Measurements from ENCODE around the gene BAHCC1.

The BAHCC1 gene

GRCh38 chr17:81510785-81511553 lies 115.7 kb downstream of the BAHCC1 start:
- Histone ChIP-seq H3K9me3 (ENCODE audit: control insufficient read depth, insufficient read depth, low read length) (no peaks in the 10 kb centered on the region), H3K4me2 (ENCODE audit: low read length) (peak overlapping the region; percentile 91), H3K36me3 (ENCODE audit: control insufficient read depth, low read length) (peaks cover 47% of the 10 kb centered on the region), H3K27me3 (ENCODE audit: control insufficient read depth, low read length) (no peaks in the 10 kb centered on the region), H3K4me1 (ENCODE audit: control insufficient read depth, low read length) (peaks cover 45% of the 10 kb centered on the region), H3K79me2 (ENCODE audit: control insufficient read depth, low read length) (peaks cover 50% of the 10 kb centered on the region), H3K4me3 (ENCODE audit: low read length) (peak overlapping the region; percentile 93), H3F3A (ENCODE audit: control insufficient read depth, insufficient read depth) (peaks cover 72% of the 10 kb centered on the region), H4K20me1 (ENCODE audit: control insufficient read depth, insufficient read depth, low read depth, low read length) (peaks cover 31% of the 10 kb centered on the region), H3K9me2 (replicated peaks; ENCODE audit: control insufficient read depth, low read length) (no peaks in the 10 kb centered on the region), H3K27ac (ENCODE audit: low read depth, low read length) (peak overlapping the region; percentile 85)
- TF ChIP-seq, protein P1, sequence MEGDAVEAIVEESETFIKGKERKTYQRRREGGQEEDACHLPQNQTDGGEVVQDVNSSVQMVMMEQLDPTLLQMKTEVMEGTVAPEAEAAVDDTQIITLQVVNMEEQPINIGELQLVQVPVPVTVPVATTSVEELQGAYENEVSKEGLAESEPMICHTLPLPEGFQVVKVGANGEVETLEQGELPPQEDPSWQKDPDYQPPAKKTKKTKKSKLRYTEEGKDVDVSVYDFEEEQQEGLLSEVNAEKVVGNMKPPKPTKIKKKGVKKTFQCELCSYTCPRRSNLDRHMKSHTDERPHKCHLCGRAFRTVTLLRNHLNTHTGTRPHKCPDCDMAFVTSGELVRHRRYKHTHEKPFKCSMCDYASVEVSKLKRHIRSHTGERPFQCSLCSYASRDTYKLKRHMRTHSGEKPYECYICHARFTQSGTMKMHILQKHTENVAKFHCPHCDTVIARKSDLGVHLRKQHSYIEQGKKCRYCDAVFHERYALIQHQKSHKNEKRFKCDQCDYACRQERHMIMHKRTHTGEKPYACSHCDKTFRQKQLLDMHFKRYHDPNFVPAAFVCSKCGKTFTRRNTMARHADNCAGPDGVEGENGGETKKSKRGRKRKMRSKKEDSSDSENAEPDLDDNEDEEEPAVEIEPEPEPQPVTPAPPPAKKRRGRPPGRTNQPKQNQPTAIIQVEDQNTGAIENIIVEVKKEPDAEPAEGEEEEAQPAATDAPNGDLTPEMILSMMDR (IDR thresholded peaks at IDR 0.05; ENCODE audit: low read depth, low read length, poor library complexity, severe bottlenecking) = peak; percentile 12
- TF ChIP-seq EZH2phosphoT487 (IDR thresholded peaks at IDR 0.05; ENCODE audit: borderline replicate concordance, low read length) = no peak

GRCh38 chr17:81511554-81511803 lies 116.2 kb downstream of the BAHCC1 start:
- H3K4me2 ChIP-seq (ENCODE audit: low read length) = peak overlapping the region; percentile 91
- peaks cover 75% of the 10 kb centered on the region for H3F3A ChIP-seq (ENCODE audit: control insufficient read depth, insufficient read depth)
- H3K36me3 ChIP-seq (ENCODE audit: control insufficient read depth, low read length) = peaks cover 48% of the 10 kb centered on the region
- peak overlapping the region; percentile 93 for H3K4me3 ChIP-seq (ENCODE audit: low read length)
- peaks cover 55% of the 10 kb centered on the region for H3K79me2 ChIP-seq (ENCODE audit: control insufficient read depth, low read length)
- TF ChIP-seq, protein P1 (IDR thresholded peaks at IDR 0.05; ENCODE audit: low read depth, low read length, poor library complexity, severe bottlenecking) = no peak
- TF ChIP-seq EZH2phosphoT487 (IDR thresholded peaks at IDR 0.05; ENCODE audit: borderline replicate concordance, low read length) = no peak
- no peaks in the 10 kb centered on the region for H3K9me2 ChIP-seq (replicated peaks; ENCODE audit: control insufficient read depth, low read length)
- H4K20me1 ChIP-seq (ENCODE audit: control insufficient read depth, insufficient read depth, low read depth, low read length) = peaks cover 31% of the 10 kb centered on the region
- H3K27me3 ChIP-seq (ENCODE audit: control insufficient read depth, low read length) = no peaks in the 10 kb centered on the region
- peak overlapping the region; percentile 85 for H3K27ac ChIP-seq (ENCODE audit: low read depth, low read length)
- no peaks in the 10 kb centered on the region for H3K9me3 ChIP-seq (ENCODE audit: control insufficient read depth, insufficient read depth, low read length)
- peaks cover 50% of the 10 kb centered on the region for H3K4me1 ChIP-seq (ENCODE audit: control insufficient read depth, low read length)

DNA sequence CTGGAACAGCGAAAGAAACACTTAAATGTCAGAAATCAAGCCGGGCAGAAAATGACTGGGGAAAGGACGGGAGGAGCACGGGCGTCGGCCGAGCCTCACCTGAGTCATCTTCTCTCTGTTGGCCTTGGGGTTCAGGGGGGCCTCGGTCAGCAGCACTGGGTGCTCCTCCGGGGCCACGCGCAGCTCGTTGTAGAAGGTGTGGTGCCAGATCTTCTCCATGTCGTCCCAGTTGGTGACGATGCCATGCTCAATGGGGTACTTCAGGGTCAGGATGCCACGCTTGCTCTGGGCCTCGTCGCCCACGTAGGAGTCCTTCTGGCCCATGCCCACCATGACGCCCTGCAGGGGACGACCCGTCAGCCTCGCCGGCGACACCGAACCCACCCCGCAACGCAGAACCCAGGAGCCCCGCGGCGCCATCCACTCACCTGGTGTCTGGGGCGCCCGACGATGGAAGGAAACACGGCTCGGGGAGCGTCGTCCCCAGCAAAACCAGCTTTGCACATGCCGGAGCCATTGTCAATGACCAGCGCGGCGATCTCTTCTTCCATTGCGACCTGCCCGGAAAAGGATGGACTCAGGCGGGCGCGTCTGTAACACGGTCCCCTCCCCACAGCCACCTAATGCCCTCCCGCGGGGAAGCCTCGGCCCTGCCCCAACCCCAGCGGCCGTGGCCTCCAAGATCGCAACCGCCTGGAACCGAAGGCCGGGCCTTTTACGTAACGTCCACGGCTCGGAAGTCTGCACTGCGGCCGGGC lies 116.7 kb downstream of the BAHCC1 start:
- Histone ChIP-seq H3K36me3 (ENCODE audit: control insufficient read depth, low read length) (peaks cover 52% of the 10 kb centered on the region), H3K4me1 (ENCODE audit: control insufficient read depth, low read length) (peaks cover 56% of the 10 kb centered on the region), H3K9me3 (ENCODE audit: control insufficient read depth, insufficient read depth, low read length) (no peaks in the 10 kb centered on the region), H3K27me3 (ENCODE audit: control insufficient read depth, low read length) (no peaks in the 10 kb centered on the region), H3K27ac (ENCODE audit: low read depth, low read length) (peak overlapping the region; percentile 85), H3K4me3 (ENCODE audit: low read length) (peak overlapping the region; percentile 93), H3K9me2 (replicated peaks; ENCODE audit: control insufficient read depth, low read length) (no peaks in the 10 kb centered on the region), H3K4me2 (ENCODE audit: low read length) (peak overlapping the region; percentile 91), H3K79me2 (ENCODE audit: control insufficient read depth, low read length) (peaks cover 60% of the 10 kb centered on the region), H3F3A (ENCODE audit: control insufficient read depth, insufficient read depth) (peaks cover 79% of the 10 kb centered on the region), H4K20me1 (ENCODE audit: control insufficient read depth, insufficient read depth, low read depth, low read length) (peaks cover 31% of the 10 kb centered on the region)
- TF ChIP-seq EZH2phosphoT487 (IDR thresholded peaks at IDR 0.05; ENCODE audit: borderline replicate concordance, low read length) = no peak
- TF ChIP-seq, protein P1 (IDR thresholded peaks at IDR 0.05; ENCODE audit: low read depth, low read length, poor library complexity, severe bottlenecking) = no peak
